HepG2 (cell line): ENCODE data around the gene LRP5.

Experiments used
- BHLHE40 ChIP-seq: IDR thresholded peaks from 2 replicates; pipeline ENCODE4 v1.6.1; 2011; ENCODE audit warnings: low read length, improper control_type of control experiment
- SOX13 ChIP-seq, 3 experiments: fragments of 450-650 bp in 1 of 3; sonication (generic) in 1 of 3; formaldehyde crosslinking in 1 of 3; IDR thresholded peaks in 2 of 3; conservative IDR thresholded peaks in 1 of 3; 2 replicates each; pipeline versions ENCODE4 v1.5.0 to v1.6.1; 2016 to 2020; ENCODE audit warnings: antibody characterized with exemption in 1 of 3, mild to moderate bottlenecking in 1 of 3, missing compliant biosample characterization in 1 of 3, missing genetic modification reagents in 1 of 3, moderate library complexity in 1 of 3
- TAF1 ChIP-seq: sonication (generic); formaldehyde crosslinking; IDR thresholded peaks from 2 replicates; pipeline ENCODE4 v1.4.0; 2020; ENCODE audit warnings: missing genetic modification reagents
- ZNF121 ChIP-seq: sonication (generic); formaldehyde crosslinking; IDR thresholded peaks from 2 replicates; pipeline ENCODE4 v1.5.0; 2020; ENCODE audit warnings: mild to moderate bottlenecking, missing genetic modification reagents
- TF ChIP-seq, protein P1 (sequence below): sonication (generic); formaldehyde crosslinking; IDR thresholded peaks from 2 replicates; pipeline ENCODE4 v1.5.0; 2020; ENCODE audit warnings: mild to moderate bottlenecking, missing genetic modification reagents

DNA sequence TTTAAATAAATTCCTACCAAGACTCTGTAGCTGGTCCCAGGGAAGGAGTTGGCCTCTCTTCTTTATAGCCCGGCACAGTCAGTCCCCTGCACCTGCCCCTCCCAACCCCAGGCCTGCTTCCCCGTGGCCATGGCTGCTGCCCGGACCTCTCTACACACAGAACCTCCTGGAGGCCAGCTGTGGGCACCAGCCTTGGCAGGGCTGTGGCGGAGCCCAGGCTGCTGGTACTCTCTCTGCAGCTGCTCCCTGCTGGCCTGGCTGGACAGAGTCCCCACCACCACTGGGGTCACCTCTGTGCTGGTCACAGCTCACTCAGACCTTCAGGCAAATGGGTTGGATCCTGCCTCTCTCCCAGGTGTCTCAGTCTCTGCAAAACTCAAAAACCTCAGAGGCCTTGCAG is 69.3 kb downstream of the LRP5 start:
- TF ChIP-seq ZNF121 (no peak), TAF1 (CRISPR knock-in tag) (no peak), SOX13 (IDR thresholded peaks at IDR 0.05) (no peak), SOX13 (CRISPR knock-in tag; conservative IDR thresholded peaks at IDR 0.05 in 1 of 2, IDR thresholded peaks at IDR 0.05 in 1 of 2) (no peak), BHLHE40 (no peak)
- TF ChIP-seq, protein P1, sequence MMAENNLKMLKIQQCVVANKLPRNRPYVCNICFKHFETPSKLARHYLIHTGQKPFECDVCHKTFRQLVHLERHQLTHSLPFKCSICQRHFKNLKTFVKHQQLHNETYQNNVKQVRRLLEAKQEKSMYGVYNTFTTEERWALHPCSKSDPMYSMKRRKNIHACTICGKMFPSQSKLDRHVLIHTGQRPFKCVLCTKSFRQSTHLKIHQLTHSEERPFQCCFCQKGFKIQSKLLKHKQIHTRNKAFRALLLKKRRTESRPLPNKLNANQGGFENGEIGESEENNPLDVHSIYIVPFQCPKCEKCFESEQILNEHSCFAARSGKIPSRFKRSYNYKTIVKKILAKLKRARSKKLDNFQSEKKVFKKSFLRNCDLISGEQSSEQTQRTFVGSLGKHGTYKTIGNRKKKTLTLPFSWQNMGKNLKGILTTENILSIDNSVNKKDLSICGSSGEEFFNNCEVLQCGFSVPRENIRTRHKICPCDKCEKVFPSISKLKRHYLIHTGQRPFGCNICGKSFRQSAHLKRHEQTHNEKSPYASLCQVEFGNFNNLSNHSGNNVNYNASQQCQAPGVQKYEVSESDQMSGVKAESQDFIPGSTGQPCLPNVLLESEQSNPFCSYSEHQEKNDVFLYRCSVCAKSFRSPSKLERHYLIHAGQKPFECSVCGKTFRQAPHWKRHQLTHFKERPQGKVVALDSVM (CRISPR knock-in tag), result no peak
